K562 (cell line): ENCODE measurements around the gene LTK. TPM values are rescaled to one million over a fixed set of nuclear protein-coding genes. Genes with fewer than 3 reads are reported as not detected.

Experiments
- CHAMP1 ChIP-seq: fragments of 450-650 bp; IDR thresholded peaks from 2 replicates; pipeline ENCODE4 v1.6.1; 2016; ENCODE audit warnings: mild to moderate bottlenecking
- ELK3 ChIP-seq: fragments of 450-650 bp; formaldehyde crosslinking; IDR thresholded peaks from 2 replicates; pipeline ENCODE4 v1.4.0; 2020; ENCODE audit warnings: mild to moderate bottlenecking
- EZH2 ChIP-seq: IDR thresholded peaks from 2 replicates; pipeline ENCODE4 v1.6.1; 2012; ENCODE audit warnings: low read depth, mild to moderate bottlenecking, inconsistent platforms, low read length, borderline replicate concordance
- KDM5B ChIP-seq: fragments of 200-600 bp; sonication (generic); IDR thresholded peaks from 2 replicates; pipeline ENCODE4 v1.6.1; 2012; ENCODE audit warnings: low read depth, mild to moderate bottlenecking, moderate library complexity, low read length, control low read depth, inconsistent platforms; ENCODE audit not compliant: insufficient replicate concordance
- L3MBTL2 ChIP-seq: fragments of 450-650 bp; IDR thresholded peaks from 2 replicates; pipeline ENCODE4 v1.6.1; 2016; ENCODE audit warnings: mild to moderate bottlenecking, moderate library complexity
- NFXL1 ChIP-seq: fragments of 450-650 bp; formaldehyde crosslinking; IDR thresholded peaks from 2 replicates; pipeline ENCODE4 v1.4.0; 2021; ENCODE audit warnings: mild to moderate bottlenecking
- POLR2B ChIP-seq: fragments of 450-650 bp; IDR thresholded peaks from 2 replicates; pipeline ENCODE4 v1.6.1; 2018; ENCODE audit warnings: low read depth; ENCODE audit not compliant: partially characterized antibody
- RBBP5 ChIP-seq: fragments of 200-600 bp; sonication (generic); IDR thresholded peaks from 2 replicates; pipeline ENCODE4 v1.6.1; 2012; ENCODE audit warnings: borderline replicate concordance, mild to moderate bottlenecking, low read length, control low read depth, inconsistent platforms; ENCODE audit not compliant: insufficient read depth, poor library complexity, severe bottlenecking
- RUNX1 ChIP-seq: sonication (generic); IDR thresholded peaks from 2 replicates; pipeline ENCODE4 v1.6.1; 2016; ENCODE audit warnings: antibody characterized with exemption, low read depth
- STAT6 ChIP-seq: sonication (generic); formaldehyde crosslinking; IDR thresholded peaks from 2 replicates; pipeline ENCODE4 v1.8.1; 2023; ENCODE audit warnings: mild to moderate bottlenecking, missing genetic modification reagents
- TBP ChIP-seq: optimal IDR thresholded peaks from 2 replicates; pipeline ENCODE3; 2011; ENCODE audit warnings: low read depth, low read length, improper control_type of control experiment
- TGIF2 ChIP-seq: sonication (generic); formaldehyde crosslinking; IDR thresholded peaks from 2 replicates; pipeline ENCODE4 v1.8.1; 2022; ENCODE audit warnings: mild to moderate bottlenecking, missing genetic modification reagents, moderate library complexity
- polyA plus RNA-seq, 8 experiments: library from polyadenylated mRNA; depleted of rRNA in 4 of 8; stranded (reverse) in 5 of 8; unstranded in 3 of 8; fragments of >200 nt; fragmentation: Nextera tagmentation in 2 of 8; fragmentation: Illumina TruSeq in 1 of 8; extraction: Ambion mirVana in 2 of 8; extraction: Trizol in 1 of 8; gene quantifications; 2 replicates each; pipeline versions ENCODE4 v1.2.1 to v1.2.3, GENCODE V29; 2011 to 2014; ENCODE audit warnings: inconsistent platforms in 1 of 8, missing spikeins in 1 of 8
- total RNA-seq, 7 experiments: library from RNA; depleted of rRNA in 6 of 7; stranded (reverse); fragments of >200 nt in 6 of 7; fragmentation: Illumina TruSeq in 2 of 7; extraction: Trizol in 2 of 7; gene quantifications; 2 replicates each; pipeline versions ENCODE4 v1.2.1 to v1.2.3, GENCODE V29; 2011 to 2021; ENCODE audit warnings: low replicate concordance in 1 of 7
- TF ChIP-seq, protein P1 (sequence below), 2 experiments: IDR thresholded peaks; 2 replicates each; pipeline ENCODE4 v1.6.1; 2012; ENCODE audit warnings: improper control_type of control experiment in 2 of 2, low read depth in 2 of 2, low read length in 2 of 2, borderline replicate concordance in 1 of 2
- TF ChIP-seq, protein P2 (sequence below): IDR thresholded peaks from 2 replicates; pipeline ENCODE4 v1.6.1; 2011; ENCODE audit not compliant: insufficient read length; ENCODE audit errors: extremely low read depth
- TF ChIP-seq, protein P3 (sequence below): sonication (generic); formaldehyde crosslinking; IDR thresholded peaks from 2 replicates; pipeline ENCODE4 v1.8.0; 2022; ENCODE audit warnings: missing genetic modification reagents, mild to moderate bottlenecking, moderate library complexity, borderline replicate concordance

LTK gene
- total and polyA plus RNA-seq, 9 of the 15 experiments (the other 6 are each of a cell fraction or from before 2014, with no cell fraction given): 0.25 to 4.4 (median 1.8) TPM

- TF ChIP-seq EZH2 (no peak), POLR2B (no peak), RBBP5 (peak; percentile 45), NFXL1 (CRISPR knock-in tag) (no peak), TGIF2 (CRISPR knock-in tag) (no peak), L3MBTL2 (0 out of 2 replicates have a peak, but pooled peaks have one; percentile 37), ELK3 (CRISPR knock-in tag) (no peak), CHAMP1 (no peak), STAT6 (CRISPR knock-in tag) (no peak), RUNX1 (no peak), TBP (peak; percentile 38), KDM5B (peak; percentile 14)
- TF ChIP-seq, protein P1, sequence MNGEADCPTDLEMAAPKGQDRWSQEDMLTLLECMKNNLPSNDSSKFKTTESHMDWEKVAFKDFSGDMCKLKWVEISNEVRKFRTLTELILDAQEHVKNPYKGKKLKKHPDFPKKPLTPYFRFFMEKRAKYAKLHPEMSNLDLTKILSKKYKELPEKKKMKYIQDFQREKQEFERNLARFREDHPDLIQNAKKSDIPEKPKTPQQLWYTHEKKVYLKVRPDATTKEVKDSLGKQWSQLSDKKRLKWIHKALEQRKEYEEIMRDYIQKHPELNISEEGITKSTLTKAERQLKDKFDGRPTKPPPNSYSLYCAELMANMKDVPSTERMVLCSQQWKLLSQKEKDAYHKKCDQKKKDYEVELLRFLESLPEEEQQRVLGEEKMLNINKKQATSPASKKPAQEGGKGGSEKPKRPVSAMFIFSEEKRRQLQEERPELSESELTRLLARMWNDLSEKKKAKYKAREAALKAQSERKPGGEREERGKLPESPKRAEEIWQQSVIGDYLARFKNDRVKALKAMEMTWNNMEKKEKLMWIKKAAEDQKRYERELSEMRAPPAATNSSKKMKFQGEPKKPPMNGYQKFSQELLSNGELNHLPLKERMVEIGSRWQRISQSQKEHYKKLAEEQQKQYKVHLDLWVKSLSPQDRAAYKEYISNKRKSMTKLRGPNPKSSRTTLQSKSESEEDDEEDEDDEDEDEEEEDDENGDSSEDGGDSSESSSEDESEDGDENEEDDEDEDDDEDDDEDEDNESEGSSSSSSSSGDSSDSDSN (IDR thresholded peaks at IDR 0.05; ENCODE audit: borderline replicate concordance in 1 of 2, low read depth in 2 of 2, low read length in 2 of 2): peak; percentile 15 to 40; a peak in 1 of 4 replicates
- TF ChIP-seq, protein P2, sequence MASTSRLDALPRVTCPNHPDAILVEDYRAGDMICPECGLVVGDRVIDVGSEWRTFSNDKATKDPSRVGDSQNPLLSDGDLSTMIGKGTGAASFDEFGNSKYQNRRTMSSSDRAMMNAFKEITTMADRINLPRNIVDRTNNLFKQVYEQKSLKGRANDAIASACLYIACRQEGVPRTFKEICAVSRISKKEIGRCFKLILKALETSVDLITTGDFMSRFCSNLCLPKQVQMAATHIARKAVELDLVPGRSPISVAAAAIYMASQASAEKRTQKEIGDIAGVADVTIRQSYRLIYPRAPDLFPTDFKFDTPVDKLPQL: no peak
- TF ChIP-seq, protein P3, sequence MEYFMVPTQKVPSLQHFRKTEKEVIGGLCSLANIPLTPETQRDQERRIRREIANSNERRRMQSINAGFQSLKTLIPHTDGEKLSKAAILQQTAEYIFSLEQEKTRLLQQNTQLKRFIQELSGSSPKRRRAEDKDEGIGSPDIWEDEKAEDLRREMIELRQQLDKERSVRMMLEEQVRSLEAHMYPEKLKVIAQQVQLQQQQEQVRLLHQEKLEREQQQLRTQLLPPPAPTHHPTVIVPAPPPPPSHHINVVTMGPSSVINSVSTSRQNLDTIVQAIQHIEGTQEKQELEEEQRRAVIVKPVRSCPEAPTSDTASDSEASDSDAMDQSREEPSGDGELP (CRISPR knock-in tag): peak; percentile 11; the same call in 1 of the 2 replicates
- TF ChIP-seq, all 486 proteins: peak for 14
Observed at GRCh38 chr15:41559239-41559782, 45.7 kb upstream of the LTK start (continued).
